Measurements from ENCODE around the gene SELPLG.

DNA sequence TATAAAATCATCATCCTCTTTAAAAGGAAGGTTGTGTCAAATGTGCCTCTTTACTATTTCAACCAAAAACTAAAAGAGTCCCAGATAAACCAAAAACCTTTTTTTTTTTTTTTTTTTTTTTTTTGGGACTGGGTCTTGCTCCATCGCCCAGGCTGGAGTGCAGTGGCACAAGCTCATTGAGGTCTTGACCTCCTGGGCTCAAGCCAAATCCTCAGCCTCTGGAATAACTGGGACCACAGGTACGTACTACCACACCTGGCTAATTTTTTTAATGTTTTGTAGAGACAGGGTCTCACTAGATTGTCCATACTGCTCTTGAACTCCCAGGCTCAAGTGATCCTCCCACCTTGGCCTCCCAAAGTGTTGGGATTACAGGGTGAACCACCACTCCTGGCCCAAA, 16.4 kb upstream of the SELPLG start:
- TF ChIP-seq POLR2A (IDR thresholded peaks at IDR 0.05), result no peak
- TF ChIP-seq, protein P1, sequence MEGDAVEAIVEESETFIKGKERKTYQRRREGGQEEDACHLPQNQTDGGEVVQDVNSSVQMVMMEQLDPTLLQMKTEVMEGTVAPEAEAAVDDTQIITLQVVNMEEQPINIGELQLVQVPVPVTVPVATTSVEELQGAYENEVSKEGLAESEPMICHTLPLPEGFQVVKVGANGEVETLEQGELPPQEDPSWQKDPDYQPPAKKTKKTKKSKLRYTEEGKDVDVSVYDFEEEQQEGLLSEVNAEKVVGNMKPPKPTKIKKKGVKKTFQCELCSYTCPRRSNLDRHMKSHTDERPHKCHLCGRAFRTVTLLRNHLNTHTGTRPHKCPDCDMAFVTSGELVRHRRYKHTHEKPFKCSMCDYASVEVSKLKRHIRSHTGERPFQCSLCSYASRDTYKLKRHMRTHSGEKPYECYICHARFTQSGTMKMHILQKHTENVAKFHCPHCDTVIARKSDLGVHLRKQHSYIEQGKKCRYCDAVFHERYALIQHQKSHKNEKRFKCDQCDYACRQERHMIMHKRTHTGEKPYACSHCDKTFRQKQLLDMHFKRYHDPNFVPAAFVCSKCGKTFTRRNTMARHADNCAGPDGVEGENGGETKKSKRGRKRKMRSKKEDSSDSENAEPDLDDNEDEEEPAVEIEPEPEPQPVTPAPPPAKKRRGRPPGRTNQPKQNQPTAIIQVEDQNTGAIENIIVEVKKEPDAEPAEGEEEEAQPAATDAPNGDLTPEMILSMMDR (IDR thresholded peaks at IDR 0.05 in 8 of 11, conservative IDR thresholded peaks at IDR 0.05 in 3 of 11), result no peak
- no peak for TF ChIP-seq POLR2AphosphoS5 (IDR thresholded peaks at IDR 0.05)

Data from spleen (tissue), 7 donors.